NAMALWA (cell line): ENCODE measurements around the gene CTU1.

ENCODE experiments used
- DNase-seq: peaks from one replicate; pipeline ENCODE4 v3.0.0-alpha.2; 2015; ENCODE audit warnings: low spot score

CTU1 gene

GRCh38 chr19:51081476-51081875, 26.7 kb downstream of the CTU1 start:
- DNase-seq, result no peak

DNA sequence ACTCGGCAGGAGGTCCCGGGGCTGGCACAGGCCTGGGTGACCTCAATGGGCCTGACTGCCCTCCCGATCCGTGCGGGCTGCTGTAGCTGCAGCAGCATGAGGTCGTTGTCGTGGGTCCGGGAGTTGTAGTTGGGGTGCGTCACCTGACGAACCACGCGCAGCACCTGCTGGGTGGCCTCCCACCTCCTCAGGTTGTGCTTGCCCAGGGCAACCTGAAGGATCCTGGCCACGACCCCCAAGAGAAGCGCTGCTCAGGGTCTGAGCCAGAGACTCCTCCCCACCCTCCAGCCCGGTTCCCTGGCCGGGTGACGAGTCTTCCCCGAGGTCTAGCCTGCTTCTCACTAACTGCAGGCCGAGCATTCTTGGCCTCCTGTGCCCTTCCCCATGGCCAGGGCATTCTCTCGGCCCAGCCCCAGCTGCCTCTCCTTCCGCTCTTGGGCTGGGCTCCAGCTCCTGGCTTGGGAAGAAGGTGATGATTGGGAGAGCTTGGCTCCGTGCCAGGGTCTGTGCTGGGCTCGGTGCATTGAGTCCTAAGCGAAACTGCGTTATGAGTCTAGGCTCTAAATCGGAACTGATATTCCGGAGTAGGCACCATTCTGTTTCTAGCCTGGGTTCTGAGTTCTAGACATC, 28.6 kb downstream of the CTU1 start:
- DNase-seq, result no peak

DNA sequence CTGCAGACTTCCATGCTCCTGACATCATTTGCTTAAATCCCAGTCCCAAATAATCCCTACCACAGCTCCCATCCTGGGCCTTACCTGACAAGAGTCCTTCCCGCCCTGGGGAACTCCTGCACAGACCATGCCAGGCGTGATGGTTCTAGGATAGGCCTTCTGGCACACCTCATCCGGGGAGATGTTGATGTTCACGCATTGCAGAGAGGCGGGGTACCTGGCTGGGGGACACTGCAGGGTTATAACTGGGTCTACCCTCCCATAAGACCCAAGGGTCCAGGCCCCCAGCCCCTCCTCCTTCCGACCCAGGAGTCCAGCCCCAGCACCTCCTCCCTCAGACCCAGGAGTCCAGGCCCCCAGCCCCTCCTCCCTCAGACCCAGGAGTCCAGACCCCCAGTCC, 29.5 kb downstream of the CTU1 start:
- DNase-seq, result no peak

GRCh38 chr19:51078104-51078503, 30.1 kb downstream of the CTU1 start:
- no peak for DNase-seq

- no peak for DNase-seq
Measured at GRCh38 chr19:51076631-51077213, 31.5 kb downstream of the CTU1 start.

- DNase-seq, result no peak
Measured at GRCh38 chr19:51075998-51076397, 32.2 kb downstream of the CTU1 start.

DNA sequence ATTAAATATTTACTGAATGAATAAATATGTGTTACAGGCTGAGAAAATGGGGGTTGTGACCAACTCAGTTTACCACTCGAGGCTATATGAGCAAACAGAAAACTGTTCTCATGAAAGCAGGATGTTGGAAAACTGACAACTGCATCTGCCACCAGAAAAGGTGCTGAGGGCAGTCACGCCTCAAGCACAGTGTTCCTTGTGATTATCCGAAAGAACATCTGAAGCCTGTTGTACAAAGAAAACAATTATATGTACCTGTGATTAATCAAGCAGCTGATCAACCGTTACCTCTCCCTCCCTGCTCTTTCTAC, 37.2 kb downstream of the CTU1 start:
- no peak for DNase-seq

DNA sequence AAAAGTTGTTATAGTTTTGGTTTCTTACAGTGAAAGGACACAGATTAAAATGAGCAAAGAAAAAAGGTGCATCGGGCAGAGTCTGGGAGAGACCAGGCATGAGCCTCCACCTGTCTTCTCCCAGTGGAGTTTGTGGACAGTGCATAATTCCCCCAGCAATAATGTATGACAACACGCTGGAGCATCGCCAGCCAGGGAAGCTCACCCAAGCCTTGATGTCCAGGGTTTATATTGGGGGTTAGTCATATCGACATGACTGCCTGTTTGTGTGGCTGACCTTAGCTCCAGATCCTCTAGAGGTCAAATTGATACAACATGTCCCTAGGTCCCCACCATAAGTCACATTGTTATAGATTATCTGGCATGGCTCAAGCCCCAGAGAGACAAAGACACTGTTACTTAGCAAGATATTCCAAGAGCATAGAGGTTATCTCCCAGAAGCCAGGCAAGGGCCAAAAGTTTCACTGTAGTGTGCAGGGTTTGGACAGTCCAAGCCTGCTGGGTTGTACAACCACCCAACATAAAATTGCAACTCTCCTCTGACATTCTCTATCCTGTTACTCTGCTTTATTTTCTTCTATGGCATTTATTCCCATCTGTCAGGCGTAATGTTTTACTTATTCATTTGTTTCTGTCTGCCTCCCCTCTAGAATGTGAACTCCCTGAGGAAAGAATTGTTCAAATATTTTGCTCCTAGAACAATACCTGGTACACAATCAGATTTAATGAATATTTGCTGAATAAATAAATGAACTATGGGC, 37.7 kb downstream of the CTU1 start:
- no peak for DNase-seq

- no peak for DNase-seq
Measured at GRCh38 chr19:51066393-51067186, 41.6 kb downstream of the CTU1 start.

DNA sequence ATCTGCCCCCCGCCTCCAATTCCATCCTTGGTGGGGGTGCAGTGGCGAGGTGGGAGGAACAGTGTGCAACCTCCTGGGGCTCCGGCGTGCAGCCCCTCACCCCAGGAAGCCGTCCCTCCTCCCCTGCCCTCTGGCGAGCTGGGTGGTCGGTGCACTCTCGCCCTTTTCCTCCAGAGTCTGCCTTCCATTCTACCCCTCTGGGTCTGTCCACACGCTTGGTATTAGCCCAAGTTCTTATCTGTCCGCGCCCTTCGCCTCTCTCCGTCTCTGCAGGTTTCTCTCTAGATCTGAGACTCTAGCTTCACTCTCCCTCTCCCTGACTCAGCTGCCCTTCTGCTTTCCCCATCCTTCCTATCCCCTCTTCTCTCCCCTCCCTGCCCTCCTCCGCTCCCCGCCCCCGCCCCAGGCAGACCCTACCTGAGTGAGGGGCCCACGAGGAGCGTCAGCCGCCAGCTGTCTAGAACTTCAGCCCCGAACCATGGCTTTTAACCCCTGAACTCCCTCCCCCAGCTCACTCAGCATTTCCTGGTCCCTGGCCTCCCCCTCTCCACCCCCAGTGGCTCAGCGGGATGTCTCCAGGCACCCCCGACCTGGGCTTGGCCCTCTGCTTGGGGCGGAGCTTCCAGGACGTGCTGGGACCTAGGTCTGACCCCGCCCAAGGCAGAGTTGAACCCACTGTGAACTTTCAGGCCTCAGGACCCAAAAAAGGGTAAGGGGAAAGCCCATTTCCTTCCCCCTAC, 42.8 kb downstream of the CTU1 start:
- DNase-seq, result no peak

- DNase-seq, result no peak
Measured at GRCh38 chr19:51064534-51065220, 43.5 kb downstream of the CTU1 start, which contains the start of gene KLK13. KLK13 (minus strand) TSS chr19:51065092; CDS start chr19:51065067, 25 bp downstream.

DNA sequence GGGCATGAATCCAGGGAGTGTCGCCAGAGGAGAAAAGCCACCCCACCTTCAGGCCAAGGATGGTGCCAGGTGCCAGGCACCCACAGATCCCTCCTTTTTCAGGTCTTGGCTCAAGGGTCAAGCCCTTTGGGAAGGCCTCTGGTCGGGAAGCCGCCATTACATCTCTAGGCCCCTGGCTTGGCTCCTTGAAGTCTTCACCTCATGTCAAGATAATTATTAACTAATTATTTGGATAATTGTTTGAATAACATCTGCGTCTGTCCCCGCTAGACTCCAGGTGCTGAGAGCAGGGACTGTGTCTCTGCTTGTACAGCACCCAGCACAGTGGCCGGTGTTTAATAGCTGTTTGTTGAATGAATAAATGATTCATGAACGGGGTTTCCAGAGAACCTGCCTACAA, 44.5 kb downstream of the CTU1 start:
- no peak for DNase-seq

DNA sequence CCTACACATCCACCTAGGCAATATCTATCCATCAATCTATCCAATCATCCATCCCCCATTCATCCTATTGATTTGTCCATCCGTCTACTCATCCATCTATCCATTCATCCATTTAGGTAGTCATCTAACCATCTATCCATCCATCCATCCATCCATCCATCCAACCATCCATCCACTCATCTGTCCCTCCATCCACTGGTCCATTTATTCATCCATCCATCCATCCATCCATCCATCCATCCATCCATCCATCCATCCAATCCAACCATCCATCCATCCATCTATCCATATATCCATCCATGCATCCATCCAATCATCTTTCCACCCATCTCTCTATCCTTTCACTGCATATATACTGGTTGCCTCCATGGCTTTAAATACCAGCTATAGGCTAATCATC, 47.2 kb downstream of the CTU1 start:
- DNase-seq, result no peak

- DNase-seq, result no peak
Measured at GRCh38 chr19:51060336-51060735, 47.9 kb downstream of the CTU1 start.

- DNase-seq, result no peak
Measured at GRCh38 chr19:51059715-51060114, 48.5 kb downstream of the CTU1 start.

DNA sequence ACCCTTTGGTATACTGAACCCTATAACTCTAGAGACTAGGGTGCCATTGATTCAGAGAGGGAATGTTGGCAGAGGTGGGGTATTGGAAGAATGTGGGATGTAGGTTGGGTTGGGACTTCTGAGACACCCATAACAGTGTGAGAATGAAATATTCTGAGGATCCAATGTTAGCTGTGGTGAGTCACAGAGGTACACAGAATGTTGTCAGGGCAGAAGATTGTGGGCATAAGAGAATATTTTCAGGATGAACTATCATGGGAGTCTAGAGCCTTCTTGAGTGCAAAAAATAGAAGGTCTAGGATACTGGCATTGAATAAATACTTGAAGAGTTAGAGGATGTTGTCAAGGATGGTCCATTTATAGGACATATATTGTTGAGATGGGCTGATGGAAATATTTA, 52.3 kb downstream of the CTU1 start:
- DNase-seq, result no peak
